Dendritic cell treated with granulocyte-macrophage colony-stimulating factor and Interleukin-4, amounts not matched to agents 40 ng/mL and 50 ng/mL, for 4 days (primary cell): ENCODE data around the gene ZFP69.
"Not testable (repeated sequence)": the region's sequence is repeated elsewhere in the genome, so short reads cannot be mapped to it uniquely, and the experiment has no call there.

Source experiments
- H3K27ac Mint-ChIP-seq: one replicate; pipeline ENCODE4 v1.8.0; 2022; ENCODE audit warnings: mild to moderate bottlenecking, mixed read lengths
- H3K27me3 Mint-ChIP-seq: one replicate; pipeline ENCODE4 v1.8.0; 2022; ENCODE audit warnings: mild to moderate bottlenecking, mixed read lengths
- H3K36me3 Mint-ChIP-seq: one replicate; pipeline ENCODE4 v1.8.0; 2022; ENCODE audit warnings: low read depth, mixed read lengths
- H3K4me1 Mint-ChIP-seq: one replicate; pipeline ENCODE4 v1.8.0; 2022; ENCODE audit warnings: low read depth, mixed read lengths
- H3K4me3 Mint-ChIP-seq: one replicate; pipeline ENCODE4 v1.8.0; 2022; ENCODE audit warnings: mild to moderate bottlenecking, moderate library complexity, mixed read lengths
- H3K9me3 Mint-ChIP-seq: one replicate; pipeline ENCODE4 v1.8.0; 2022; ENCODE audit warnings: mixed read lengths
- intact Hi-C: fragments of 100-400 bp; cut with micrococcal nuclease; formaldehyde crosslinking; loops from one replicate; pipeline ENCODE4 v1.15.0; 2022

ZFP69 gene

GRCh38 chr1:40475268-40475667 is 1.8 kb upstream of the ZFP69 start:
- Mint-ChIP-seq H3K36me3 (peaks cover 21% of the 10 kb centered on the region), H3K4me1 (peaks cover 23% of the 10 kb centered on the region), H3K9me3 (peaks cover 55% of the 10 kb centered on the region), H3K27ac (no peak overlapping the region), H3K27me3 (peaks cover 2% of the 10 kb centered on the region), H3K4me3 (no peak overlapping the region)
- intact Hi-C loops: no loop called here

- peak overlapping the region; percentile 89 for H3K27ac Mint-ChIP-seq
- intact Hi-C loops: loop anchor here (2.0 kb wide), 1 partner anchor 31 kb away; the partner anchor contains the start of gene EXO5
- H3K36me3 Mint-ChIP-seq: peaks cover 45% of the 10 kb centered on the region
- H3K9me3 Mint-ChIP-seq: peaks cover 50% of the 10 kb centered on the region
- H3K4me3 Mint-ChIP-seq: peak overlapping the region; percentile 84
- peaks cover 23% of the 10 kb centered on the region for H3K4me1 Mint-ChIP-seq
- H3K27me3 Mint-ChIP-seq: peaks cover 2% of the 10 kb centered on the region
These were observed 576 bp downstream of the ZFP69 start for GRCh38 chr1:40477678-40478053.

DNA sequence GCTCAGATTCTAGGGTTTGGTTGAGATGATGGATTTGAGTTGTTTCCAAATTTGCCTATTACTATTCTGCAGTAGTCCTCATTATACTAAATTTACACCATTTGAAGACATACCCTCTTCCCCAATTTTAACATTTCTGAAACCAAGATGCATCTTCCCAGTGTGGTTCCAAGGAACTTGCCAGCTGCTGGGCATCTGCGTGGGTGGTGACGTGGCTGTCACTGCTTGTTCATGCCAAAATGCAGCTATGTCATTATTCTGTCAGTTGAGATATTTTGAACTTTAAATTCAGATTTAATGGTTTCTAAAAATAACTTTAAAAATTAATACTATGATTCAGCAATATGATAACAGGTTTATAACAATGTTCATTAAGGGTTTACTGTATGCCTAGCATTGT is 1.2 kb downstream of the ZFP69 start:
- Mint-ChIP-seq H3K27ac (peak overlapping the region; percentile 89), H3K27me3 (no peaks in the 10 kb centered on the region), H3K4me3 (peak overlapping the region; percentile 84), H3K9me3 (peaks cover 50% of the 10 kb centered on the region), H3K36me3 (peaks cover 51% of the 10 kb centered on the region), H3K4me1 (peaks cover 23% of the 10 kb centered on the region)
- intact Hi-C loops: loop anchor here (2.0 kb wide), 1 partner anchor 31 kb away; the partner anchor contains the start of gene EXO5

DNA sequence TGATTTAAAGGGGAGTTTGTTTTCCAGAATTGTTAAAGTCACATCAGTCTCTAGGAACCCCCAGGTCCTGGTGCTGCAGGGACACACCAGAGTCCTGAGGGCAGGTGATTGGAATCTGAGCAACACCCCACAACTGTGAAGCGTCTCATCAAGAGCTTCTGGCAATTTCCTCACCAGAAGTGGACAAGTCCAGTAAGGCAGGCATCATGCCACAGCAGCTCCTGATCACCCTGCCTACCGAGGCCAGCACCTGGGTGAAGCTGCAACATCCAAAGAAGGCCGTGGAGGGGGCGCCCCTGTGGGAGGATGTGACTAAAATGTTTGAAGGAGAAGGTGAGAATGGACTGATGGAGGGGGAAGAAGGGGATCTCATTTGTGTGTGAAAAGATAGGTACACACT is 2.1 kb downstream of the ZFP69 start:
- peak overlapping the region; percentile 18 for H3K4me3 Mint-ChIP-seq
- H3K4me1 Mint-ChIP-seq: peaks cover 23% of the 10 kb centered on the region
- H3K36me3 Mint-ChIP-seq: peaks cover 60% of the 10 kb centered on the region
- intact Hi-C loops: loop anchor here (2.0 kb wide), 1 partner anchor 30 kb away; the partner anchor contains the start of gene EXO5
- no peaks in the 10 kb centered on the region for H3K27me3 Mint-ChIP-seq
- H3K9me3 Mint-ChIP-seq: peaks cover 46% of the 10 kb centered on the region
- H3K27ac Mint-ChIP-seq: peak overlapping the region; percentile 43

GRCh38 chr1:40495315-40495903 is 18.3 kb downstream of the ZFP69 start:
- Mint-ChIP-seq H3K4me3 (no peak overlapping the region), H3K36me3 (peaks cover 84% of the 10 kb centered on the region), H3K27ac (no peak overlapping the region), H3K9me3 (peaks cover 93% of the 10 kb centered on the region), H3K27me3 (no peaks in the 10 kb centered on the region), H3K4me1 (no peaks in the 10 kb centered on the region)
- intact Hi-C loops: no loop called here

DNA sequence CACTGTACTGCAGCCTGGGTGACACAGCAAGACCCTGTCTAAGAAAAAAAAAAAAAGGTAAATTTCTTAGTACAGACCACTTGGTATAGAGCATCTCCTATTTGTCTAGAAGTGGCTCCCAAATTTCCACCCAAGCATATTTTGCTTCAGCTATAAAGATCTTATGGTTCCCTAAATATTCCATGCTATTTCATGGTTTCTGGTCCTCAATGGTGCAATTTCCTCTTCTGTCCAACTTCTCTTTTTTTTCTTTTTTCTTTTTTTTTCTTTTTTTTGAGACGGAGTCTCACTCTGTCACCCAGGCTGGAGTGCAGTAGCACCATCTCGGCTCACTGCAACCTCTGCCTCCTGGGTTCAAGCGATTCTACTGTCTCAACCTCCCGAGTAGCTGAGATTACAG is 25.6 kb downstream of the ZFP69 start:
- intact Hi-C loops: loop anchor here (5.0 kb wide), 1 partner anchor 40 kb away; no protein-coding TSS in a partner anchor

DNA sequence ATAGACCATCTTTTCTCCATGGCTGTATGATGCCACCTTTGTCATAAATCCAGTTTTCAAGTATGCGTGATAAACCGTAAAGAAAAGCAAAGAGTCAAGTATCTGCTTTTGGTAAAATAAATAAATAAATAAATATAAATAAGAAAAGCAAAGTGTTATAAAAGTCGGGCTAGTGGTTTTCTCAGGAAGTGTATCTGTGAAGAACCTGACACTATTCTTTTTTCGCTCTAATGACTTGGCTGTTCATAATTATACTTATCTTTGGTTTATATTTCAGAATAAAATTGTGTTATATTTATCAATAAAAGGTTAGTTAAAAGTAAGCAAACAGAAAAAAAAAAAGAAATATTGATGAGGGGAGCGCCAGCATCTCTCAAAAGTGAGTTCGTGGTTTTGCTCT is 30.9 kb downstream of the ZFP69 start:
- no peaks in the 10 kb centered on the region for H3K27me3 Mint-ChIP-seq
- H3K27ac Mint-ChIP-seq: peak overlapping the region; percentile 91
- peaks cover 55% of the 10 kb centered on the region for H3K36me3 Mint-ChIP-seq
- H3K4me3 Mint-ChIP-seq: peak overlapping the region; percentile 85
- H3K4me1 Mint-ChIP-seq: peaks cover 9% of the 10 kb centered on the region
- H3K9me3 Mint-ChIP-seq: peaks cover 62% of the 10 kb centered on the region
- intact Hi-C loops: loop anchor here (2.0 kb wide), 1 partner anchor 29 kb away; no protein-coding TSS in a partner anchor

More for the DNA sequence above, 25.6 kb downstream of the ZFP69 start:
- H3K36me3 Mint-ChIP-seq: peaks cover 56% of the 10 kb centered on the region
- H3K9me3 Mint-ChIP-seq: peaks cover 92% of the 10 kb centered on the region
- H3K4me1 Mint-ChIP-seq, H3K27me3 Mint-ChIP-seq, H3K4me3 Mint-ChIP-seq, H3K27ac Mint-ChIP-seq: not testable (repeated sequence)

GRCh38 chr1:40508375-40509341 is 31.6 kb downstream of the ZFP69 start, which contains the start of gene EXO5:
TSS of gene EXO5 (plus strand) at chr1:40508767. CDS start at chr1:40514545, 5,778 bp downstream.
- H3K36me3 Mint-ChIP-seq: peaks cover 55% of the 10 kb centered on the region
- peak within 1 kb of the TSS; percentile 85 for H3K4me3 Mint-ChIP-seq
- H3K4me1 Mint-ChIP-seq: peaks cover 9% of the 10 kb centered on the region
- H3K27me3 Mint-ChIP-seq: no peaks in the 10 kb centered on the region
- intact Hi-C loops: loop anchor here (2.0 kb wide), 1 partner anchor 30 kb away; no protein-coding TSS in a partner anchor
- peaks cover 55% of the 10 kb centered on the region for H3K9me3 Mint-ChIP-seq
- H3K27ac Mint-ChIP-seq: peak within 1 kb of the TSS; percentile 91

DNA sequence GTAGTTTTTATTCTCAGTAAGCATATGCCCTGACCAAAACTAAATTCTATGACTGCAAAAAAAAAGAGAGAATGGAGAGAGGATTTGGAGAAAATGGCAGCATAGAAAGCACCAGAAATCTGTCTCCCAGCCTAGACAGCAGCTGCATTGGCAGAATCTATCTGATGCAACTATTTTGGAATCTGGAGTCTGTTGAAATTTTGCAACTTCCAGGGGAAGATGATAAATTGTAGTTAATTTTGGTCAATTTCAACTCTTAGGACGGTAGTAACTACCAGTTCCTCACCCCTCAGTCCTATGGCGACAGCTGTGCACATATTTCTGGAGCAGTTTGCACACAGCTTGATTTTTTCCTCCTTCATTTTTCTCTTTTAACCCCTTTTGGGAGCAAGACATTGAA is 42.4 kb downstream of the ZFP69 start:
- Mint-ChIP-seq H3K36me3 (peaks cover 26% of the 10 kb centered on the region), H3K27ac (no peak overlapping the region), H3K27me3 (peaks cover under 1% of the 10 kb centered on the region), H3K4me1 (no peaks in the 10 kb centered on the region), H3K9me3 (peaks cover 74% of the 10 kb centered on the region), H3K4me3 (no peak overlapping the region)
- intact Hi-C loops: no loop called here

- intact Hi-C loops: loop anchor here (5.0 kb wide), 1 partner anchor 274 kb away; the partner anchor contains the start of gene ZMPSTE24
- peak overlapping the region; percentile 96 for H3K4me3 Mint-ChIP-seq
These were observed 53.8 kb downstream of the ZFP69 start for GRCh38 chr1:40530735-40531380.

DNA sequence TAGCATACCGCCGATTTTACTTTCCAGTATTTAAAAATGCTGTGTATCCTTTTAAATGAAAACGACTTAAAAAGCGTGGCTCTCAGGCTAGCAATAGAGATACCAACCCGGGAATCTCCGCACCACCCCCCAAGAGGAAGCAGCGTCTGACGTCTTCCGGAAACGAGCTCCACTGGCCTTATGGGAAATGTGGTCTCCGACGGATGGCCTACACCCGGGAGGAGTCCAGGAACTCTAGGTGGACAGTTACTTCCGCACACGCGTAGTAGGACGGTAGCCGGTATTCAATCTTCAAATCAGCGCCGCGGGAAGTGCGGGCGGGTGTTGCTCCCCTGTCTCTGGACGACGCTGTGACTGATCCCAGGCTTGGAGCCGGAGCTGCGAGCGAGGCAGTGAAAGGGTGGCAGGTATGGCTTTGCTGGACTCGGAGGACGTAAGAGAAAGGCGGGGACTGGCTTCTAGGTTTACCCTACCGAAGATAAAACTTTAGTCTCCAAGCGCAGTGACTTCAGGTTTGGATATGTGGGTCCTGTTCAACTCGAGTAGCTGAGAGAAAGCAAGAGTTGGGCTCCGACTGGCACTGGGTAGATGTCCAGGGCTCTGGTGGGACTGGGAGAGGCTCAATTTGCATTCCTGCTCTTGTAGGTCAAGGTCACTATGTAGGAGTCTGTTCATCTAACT is 54.4 kb downstream of the ZFP69 start, which contains the start of gene ZNF684:
ZNF684 (plus strand) TSS at position 257 of the 681 bp plus-strand sequence. CDS start 1,530 bp downstream, outside the sequence.
- Mint-ChIP-seq H3K27ac (peak within 1 kb of the TSS; percentile 92), H3K4me1 (peaks cover 19% of the 10 kb centered on the region), H3K27me3 (no peaks in the 10 kb centered on the region), H3K36me3 (peaks cover 19% of the 10 kb centered on the region), H3K4me3 (peak within 1 kb of the TSS; percentile 96), H3K9me3 (peaks cover 17% of the 10 kb centered on the region)
- intact Hi-C loops: loop anchor here (5.0 kb wide), 1 partner anchor 274 kb away; the partner anchor contains the start of gene ZMPSTE24

More at GRCh38 chr1:40530735-40531380, 53.8 kb downstream of the ZFP69 start:
- Mint-ChIP-seq H3K9me3 (peaks cover 24% of the 10 kb centered on the region), H3K27ac (peak overlapping the region; percentile 92), H3K4me1 (peaks cover 19% of the 10 kb centered on the region), H3K36me3 (peaks cover 19% of the 10 kb centered on the region), H3K27me3 (no peaks in the 10 kb centered on the region)

GRCh38 chr1:40532062-40532389 is 54.9 kb downstream of the ZFP69 start:
- intact Hi-C loops: loop anchor here (5.0 kb wide), 1 partner anchor 275 kb away; the partner anchor contains the start of gene ZMPSTE24
- Mint-ChIP-seq H3K27ac (peak overlapping the region; percentile 92), H3K27me3 (no peaks in the 10 kb centered on the region)

More at GRCh38 chr1:40532062-40532389, 54.9 kb downstream of the ZFP69 start:
- Mint-ChIP-seq H3K9me3 (peaks cover 17% of the 10 kb centered on the region), H3K4me3 (peak overlapping the region; percentile 96), H3K4me1 (peaks cover 19% of the 10 kb centered on the region), H3K36me3 (peaks cover 19% of the 10 kb centered on the region)
